OCI-M1 (cell line): Measurements from ENCODE around the gene CERCAM.
"Not testable (repeated sequence)": the region's sequence is repeated elsewhere in the genome, so short reads cannot be mapped to it uniquely, and the experiment has no call there.

Source experiments
- DNase-seq: peaks from one replicate; lab custom pipeline; 2025; lab: John Stamatoyannopoulos, UW

The CERCAM gene

GRCh38 chr9:128419061-128419925, 1.4 kb upstream of the CERCAM start:
- DNase-seq, result no peak

- peak; percentile 75 for DNase-seq
These were observed 502 bp upstream of the CERCAM start for GRCh38 chr9:128420060-128420650.

GRCh38 chr9:128421482-128421996, 882 bp downstream of the CERCAM start:
- DNase-seq, result peak; percentile 32

DNA sequence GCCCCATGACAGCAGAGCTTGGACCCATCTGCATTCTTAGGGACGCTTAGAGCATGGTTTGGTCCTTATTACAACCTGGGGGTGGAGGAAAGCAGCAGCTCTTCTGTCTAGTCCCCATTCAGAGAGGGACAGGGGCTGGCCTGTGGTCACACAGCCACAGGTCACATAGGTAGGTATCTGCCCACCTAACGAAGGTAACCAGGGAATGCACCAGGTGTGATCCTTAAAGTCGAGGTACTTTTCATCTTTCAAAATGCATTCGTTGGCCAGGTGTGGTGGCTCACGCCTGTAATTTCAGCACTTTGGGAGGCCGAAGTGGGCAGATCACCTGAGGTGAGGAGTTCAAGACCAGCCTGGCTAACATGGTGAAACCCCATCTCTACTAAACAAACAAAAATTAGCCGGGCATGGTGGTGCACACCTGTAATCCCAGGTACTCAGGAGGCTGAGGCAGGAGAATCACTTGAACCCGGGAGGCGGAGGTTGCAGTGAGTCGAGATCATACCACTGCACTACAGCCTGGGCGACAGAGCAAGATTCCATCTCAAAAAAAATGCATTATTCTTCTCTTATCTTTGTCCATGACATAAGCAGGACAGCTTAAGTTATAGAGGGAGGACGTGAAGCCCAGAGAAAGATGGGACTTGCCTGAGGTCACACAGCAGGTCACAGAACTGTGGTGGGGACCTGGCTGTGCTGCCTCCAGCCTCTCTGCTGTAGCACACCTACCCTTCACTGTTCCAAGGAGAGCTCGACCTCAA, 1.5 kb downstream of the CERCAM start:
- DNase-seq, result not testable (repeated sequence)

DNA sequence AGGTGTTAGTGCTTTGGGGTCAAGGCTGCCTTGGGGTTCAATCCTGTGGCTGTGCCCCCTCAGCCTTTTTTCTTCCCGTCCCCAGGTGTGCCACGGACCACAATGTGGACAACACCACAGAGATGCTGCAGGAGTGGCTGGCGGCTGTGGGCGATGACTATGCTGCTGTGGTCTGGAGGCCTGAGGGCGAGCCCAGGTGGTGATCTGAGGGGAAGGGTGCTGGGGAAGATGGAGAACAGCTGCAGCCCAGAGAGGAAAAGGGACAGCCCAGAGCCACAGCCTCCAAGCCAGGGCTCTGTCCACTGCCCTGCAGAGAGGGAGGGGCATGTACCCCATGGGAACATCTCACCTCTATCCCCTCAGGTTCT, 2.1 kb downstream of the CERCAM start:
- no peak for DNase-seq

GRCh38 chr9:128423356-128423755, 2.7 kb downstream of the CERCAM start:
- not testable (repeated sequence) for DNase-seq

GRCh38 chr9:128424268-128424780, 3.7 kb downstream of the CERCAM start:
- DNase-seq, result no peak

DNA sequence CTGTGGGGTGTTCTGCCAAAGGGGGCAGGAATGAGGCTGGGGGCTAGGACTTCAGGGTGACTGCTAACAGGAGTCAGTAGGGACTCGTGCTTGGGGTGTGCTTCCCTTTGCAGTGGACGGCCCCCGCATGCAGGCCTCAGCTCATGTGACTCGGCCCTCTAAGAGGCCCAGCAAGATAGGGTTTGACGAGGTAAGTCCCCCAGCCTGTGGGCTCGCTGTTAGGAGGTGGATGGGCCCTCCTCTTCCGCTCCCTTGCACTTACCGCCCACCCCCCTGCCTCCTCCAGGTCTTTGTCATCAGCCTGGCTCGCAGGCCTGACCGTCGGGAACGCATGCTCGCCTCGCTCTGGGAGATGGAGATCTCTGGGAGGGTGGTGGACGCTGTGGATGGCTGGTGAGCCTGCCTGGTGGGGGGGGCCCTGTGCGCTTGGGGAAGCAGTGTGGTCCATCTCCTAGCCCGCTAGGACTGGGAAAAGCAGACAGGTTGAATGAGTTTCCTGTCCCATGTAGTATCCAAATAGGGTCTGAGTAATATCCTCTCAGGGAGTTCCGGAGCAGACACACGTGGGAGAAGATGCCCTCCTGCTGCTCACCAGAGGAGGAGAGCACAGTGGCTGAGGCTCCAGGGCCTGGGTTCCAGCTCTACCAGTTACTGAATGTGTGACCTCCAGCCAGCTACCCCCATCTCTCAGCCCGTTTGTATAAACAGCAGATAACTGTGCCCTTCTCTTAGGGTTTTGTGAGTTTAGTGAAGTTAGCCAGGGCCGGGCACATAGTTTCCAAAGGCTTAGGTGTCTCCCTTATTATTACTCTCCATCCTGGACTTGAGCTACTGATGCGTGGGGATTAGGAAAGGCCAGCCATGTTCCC, 8.2 kb downstream of the CERCAM start:
- no peak for DNase-seq

DNA sequence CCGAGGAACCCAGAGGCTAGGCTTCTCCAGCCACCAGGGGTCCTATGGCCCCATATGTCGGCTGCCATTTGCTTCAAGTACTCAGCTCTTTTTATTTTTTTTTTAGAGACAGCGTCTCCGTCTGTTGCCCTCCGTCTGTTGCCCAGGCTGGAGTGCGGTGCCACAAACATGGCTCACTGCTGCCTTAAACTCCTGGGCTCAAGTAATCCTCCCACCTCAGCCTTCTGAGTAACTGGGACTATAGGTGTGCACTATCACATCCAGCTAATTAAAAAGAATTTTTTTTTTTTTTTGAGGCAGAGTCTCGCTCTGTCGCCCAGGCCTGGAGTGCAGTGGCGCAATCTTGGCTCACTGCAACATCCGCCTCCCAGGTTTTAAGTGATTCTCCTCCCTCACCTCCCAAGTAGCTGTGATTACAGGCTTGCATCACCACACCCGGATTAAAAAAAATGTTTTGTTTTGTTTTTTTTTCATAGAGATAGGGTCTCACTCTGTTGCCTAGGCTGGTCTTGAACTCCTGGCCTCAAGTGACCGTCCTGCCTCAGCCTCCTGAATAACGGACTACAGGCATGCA, 8.9 kb downstream of the CERCAM start:
- DNase-seq, result no peak

DNA sequence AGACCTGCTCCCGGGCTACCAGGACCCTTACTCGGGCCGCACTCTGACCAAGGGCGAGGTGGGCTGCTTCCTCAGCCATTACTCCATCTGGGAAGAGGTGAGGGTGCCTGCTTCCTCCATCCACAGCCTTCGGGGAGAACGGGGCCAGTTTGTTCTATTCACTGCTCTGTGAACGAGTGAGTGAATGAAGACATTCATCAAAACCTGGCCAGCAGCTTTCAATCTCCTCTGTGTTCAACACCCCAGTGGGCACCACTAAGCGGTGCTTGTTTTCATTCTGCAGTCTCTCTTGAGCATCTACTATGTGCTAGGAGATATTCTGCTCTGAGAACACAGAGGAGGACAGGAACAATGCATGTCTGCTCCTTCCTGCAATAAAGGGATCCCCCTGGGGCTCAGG, 10.6 kb downstream of the CERCAM start:
- no peak for DNase-seq

GRCh38 chr9:128434340-128434739, 13.7 kb downstream of the CERCAM start:
- DNase-seq, result no peak

GRCh38 chr9:128435611-128436010, 15.0 kb downstream of the CERCAM start:
- no peak for DNase-seq

DNA sequence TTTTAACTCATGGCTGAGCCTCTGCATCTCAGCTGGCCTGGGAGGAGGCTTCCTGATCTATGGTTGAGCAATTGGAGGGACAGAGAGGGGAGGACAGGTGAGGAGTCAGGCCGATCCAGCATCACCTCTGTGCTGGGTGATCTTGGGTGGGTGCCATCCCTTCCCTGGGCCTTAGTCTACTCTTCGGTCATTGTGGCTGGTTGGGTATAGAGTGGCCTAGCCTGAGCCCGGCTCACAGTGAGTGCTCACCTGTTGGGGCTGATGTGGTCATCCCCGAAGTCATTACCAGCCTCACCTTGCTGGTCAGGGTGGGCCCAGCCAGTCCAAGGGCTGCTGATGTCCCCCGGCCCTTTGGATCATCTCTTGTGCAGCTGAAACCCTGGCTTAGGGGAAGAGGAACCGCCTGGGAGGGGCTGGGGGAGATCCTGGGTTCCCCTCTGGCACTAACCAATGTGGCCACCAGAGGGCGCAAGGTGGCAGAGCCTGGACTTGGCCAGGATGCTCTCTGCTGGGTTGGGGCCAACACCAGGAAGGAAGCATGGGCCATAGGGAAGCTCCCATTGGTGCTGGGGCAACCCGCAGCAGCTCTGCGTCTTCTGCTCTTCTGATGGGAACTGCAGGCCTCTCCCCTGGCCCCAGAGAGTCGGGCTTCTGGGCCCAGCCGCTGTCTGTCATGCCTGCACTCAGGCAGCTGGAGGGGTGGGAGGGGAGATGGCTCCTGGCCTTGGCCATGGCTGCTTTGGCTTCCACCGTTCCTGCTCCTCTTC, 17.9 kb downstream of the CERCAM start:
- peak; percentile 88 for DNase-seq

- no peak for DNase-seq
These were observed 18.6 kb downstream of the CERCAM start for GRCh38 chr9:128439273-128439672.

DNA sequence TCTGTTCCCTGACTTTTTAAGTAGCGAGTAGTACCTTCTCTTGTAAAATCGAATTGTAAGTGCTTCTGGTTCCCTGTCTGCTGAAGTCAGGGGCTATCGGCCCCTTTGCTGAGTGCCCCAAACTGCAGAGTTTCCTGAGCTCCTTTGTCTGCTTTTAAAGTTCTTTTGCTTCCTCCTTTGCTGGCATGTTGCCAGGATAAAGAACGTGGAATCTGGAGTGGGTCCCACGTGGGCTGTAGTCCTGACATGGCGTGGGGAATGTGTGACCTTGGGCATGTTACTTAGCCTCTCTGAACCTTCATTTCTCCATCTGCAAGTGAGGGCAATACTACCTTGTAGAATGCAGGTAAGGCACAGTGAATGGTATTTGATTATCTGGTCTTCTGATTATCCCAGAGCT, 21.5 kb downstream of the CERCAM start:
- no peak for DNase-seq

- DNase-seq, result peak; percentile 84
These were observed 25.8 kb downstream of the CERCAM start for GRCh38 chr9:128446505-128446904.

DNA sequence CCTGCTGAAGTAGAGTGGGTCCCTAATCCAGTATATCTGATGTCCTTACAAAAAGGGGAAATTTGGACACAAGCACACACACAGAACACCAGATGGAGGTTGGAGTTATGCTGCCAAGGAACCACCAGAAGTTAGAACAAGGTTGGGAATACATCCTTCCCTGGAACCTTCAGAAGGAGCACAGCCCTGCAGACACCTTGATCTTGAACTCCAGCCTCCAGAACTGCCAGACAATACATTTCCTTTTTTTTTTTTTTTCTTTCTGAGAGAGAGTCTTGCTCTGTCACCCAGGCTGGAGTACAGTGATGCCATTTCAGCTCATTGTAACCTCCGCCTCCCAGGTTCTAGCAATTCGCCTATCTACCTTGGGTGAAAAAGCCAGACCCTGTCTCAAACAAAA, 28.1 kb downstream of the CERCAM start:
- DNase-seq, result no peak

- DNase-seq, result no peak
These were observed 34.3 kb downstream of the CERCAM start for GRCh38 chr9:128454991-128455390.

DNA sequence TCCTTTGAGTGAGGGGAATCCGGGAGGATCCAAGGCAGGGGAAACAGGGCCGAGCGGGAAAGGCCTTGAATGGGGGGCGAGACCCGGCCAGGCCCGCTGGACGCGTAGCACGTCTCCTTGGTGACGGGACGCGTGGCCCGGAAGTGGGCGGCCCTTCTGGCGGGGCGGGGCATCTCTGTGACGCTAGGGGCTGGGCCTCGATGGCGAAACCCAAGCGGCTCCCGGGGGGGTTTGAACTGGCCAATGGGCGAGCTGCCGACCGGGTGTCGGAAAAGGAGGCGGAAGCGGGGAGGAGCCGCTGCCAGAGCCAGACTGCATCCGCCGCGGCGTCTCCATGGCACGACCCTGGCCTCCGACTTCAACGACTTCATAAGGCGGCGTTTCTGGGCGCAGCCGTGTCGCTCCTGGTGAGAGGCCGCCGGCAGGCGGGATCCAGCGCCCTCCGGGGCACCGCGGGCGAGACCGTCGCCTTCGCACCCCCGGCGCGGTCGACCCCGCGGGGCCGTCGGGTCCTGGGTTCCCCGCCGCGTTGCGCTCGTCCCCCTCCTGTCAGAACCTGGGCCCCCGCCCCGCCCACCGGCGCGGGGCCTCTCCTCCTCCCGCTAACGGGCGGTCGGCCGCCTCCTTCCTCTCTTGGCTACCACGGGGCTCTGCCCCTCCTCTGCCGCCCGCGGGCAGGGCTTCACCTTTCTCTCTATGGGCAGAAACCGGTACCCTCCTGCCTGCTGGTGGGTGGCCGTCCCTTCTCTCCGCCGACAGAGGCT, 35.4 kb downstream of the CERCAM start, which contains the start of gene ODF2:
ODF2 (plus strand) TSS at position 158 of the 764 bp plus-strand sequence; CDS start at position 244, 86 bp downstream.
- peak; percentile 98 for DNase-seq
